ENCODE measurements around the gene SHANK1.

GRCh38 chr19:50718255-50719118 lies 1.1 kb downstream of the SHANK1 start:
- TF ChIP-seq CTCF (conservative IDR thresholded peaks at IDR 0.05; ENCODE audit: low read length) (no peak), EZH2phosphoT487 (IDR thresholded peaks at IDR 0.05; ENCODE audit: borderline replicate concordance, low read depth, low read length) (no peak)

All from OCI-LY7 (cell line).